ENCODE results near the gene SMARCA2.

The SMARCA2 gene

GRCh38 chr9:2029666-2030170, 14.6 kb downstream of the SMARCA2 start:
- no peak for DNase-seq
- in situ Hi-C loops (cut with HindIII; ENCODE audit: low pct_ligation_motif_present, low pct_unique_long_range_greater_than_20kb, low sequenced_read_pairs) = no loop called here

DNA sequence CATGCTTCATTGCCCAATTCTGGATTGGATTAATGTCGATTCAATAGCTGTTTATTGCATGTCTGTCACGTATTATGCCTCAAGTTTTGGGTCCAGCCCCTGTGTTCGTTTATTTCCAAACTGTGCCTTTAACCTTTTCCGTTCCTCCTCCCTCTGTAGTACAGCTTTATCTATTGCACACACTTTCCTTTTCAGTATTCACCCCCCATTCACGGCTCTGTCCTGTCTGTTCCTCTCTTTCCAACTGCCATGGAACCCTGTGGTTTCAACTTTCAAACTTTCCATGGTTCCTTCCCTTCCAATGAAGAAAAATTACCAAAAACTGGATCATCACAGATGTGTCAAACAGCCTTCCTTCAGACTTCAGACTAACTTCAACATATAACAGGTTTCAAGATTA, 17.1 kb downstream of the SMARCA2 start:
- in situ Hi-C loops (cut with HindIII; ENCODE audit: low pct_ligation_motif_present, low pct_unique_long_range_greater_than_20kb, low sequenced_read_pairs) = no loop called here
- no peak for DNase-seq

DNA sequence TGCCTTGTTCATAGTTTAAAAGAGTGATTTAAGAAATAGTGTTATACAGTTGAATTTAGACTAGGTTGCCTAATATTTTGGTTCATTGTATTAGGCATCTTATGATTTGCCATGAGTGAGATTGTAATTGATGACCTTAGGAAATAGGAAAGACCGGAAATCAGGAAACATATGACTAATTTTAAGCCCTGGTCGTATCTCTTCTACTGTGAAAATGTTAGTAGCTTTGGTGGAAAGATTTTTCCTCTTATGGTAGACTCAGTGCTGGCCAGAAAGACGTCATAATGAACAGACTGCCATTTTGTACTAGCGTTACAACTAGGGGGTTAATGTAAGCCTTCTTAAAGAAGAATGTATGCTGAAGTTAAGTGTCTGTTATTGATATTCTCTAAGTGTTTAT, 21.7 kb downstream of the SMARCA2 start:
- DNase-seq = no peak
- in situ Hi-C loops (cut with HindIII; ENCODE audit: low pct_ligation_motif_present, low pct_unique_long_range_greater_than_20kb, low sequenced_read_pairs) = no loop called here

DNA sequence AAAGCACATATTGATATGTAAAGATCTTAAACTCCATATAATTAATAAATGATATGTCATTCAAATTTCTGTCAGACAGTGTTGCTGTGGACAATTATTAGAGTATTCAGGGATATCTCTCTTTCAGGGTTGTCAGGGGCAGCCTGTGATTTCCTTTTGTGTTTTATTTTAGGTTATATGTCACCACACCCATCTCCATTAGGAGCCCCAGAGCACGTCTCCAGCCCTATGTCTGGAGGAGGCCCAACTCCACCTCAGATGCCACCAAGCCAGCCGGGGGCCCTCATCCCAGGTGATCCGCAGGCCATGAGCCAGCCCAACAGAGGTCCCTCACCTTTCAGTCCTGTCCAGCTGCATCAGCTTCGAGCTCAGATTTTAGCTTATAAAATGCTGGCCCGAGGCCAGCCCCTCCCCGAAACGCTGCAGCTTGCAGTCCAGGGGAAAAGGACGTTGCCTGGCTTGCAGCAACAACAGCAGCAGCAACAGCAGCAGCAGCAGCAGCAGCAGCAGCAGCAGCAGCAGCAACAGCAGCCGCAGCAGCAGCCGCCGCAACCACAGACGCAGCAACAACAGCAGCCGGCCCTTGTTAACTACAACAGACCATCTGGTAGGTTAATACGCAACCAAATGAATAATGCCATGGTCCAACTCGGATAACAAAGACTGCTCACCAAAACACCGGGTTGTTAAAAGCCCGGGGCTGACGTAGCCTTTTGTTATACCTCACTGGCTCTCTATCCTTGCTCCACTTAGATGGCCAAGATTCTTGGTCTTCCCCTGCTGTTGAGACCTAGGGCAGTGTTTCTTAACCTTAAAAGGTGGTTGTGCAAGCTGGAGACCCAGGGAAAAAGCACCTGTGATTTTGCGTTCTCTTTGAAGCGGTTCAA, 24.4 kb downstream of the SMARCA2 start:
- in situ Hi-C loops (cut with HindIII; ENCODE audit: low pct_ligation_motif_present, low pct_unique_long_range_greater_than_20kb, low sequenced_read_pairs) = no loop called here
- peak; percentile 72 for DNase-seq

- DNase-seq = no peak
- in situ Hi-C loops (cut with HindIII; ENCODE audit: low pct_ligation_motif_present, low pct_unique_long_range_greater_than_20kb, low sequenced_read_pairs) = no loop called here
Measured at GRCh38 chr9:2040828-2041227, 25.7 kb downstream of the SMARCA2 start.

DNA sequence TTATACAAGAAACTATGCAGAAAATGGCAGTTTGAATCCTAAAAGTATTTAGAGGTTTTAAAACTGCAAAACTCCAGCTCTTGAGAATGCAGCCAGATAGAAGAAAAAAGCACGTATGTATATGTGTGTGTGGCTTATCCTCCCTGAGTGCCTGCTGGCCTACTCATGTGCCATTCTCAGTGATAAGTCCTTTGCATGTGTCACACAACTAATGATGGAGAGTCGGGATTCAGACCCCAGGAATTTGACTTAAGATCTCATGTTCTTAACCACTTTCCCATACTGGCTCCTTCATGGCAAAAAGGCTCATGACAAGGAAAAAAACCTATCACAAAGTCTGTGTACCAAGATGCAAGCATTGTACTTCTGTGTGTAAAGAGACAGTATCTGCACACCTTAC, 26.6 kb downstream of the SMARCA2 start:
- in situ Hi-C loops (cut with HindIII; ENCODE audit: low pct_ligation_motif_present, low pct_unique_long_range_greater_than_20kb, low sequenced_read_pairs) = no loop called here
- DNase-seq = no peak

DNA sequence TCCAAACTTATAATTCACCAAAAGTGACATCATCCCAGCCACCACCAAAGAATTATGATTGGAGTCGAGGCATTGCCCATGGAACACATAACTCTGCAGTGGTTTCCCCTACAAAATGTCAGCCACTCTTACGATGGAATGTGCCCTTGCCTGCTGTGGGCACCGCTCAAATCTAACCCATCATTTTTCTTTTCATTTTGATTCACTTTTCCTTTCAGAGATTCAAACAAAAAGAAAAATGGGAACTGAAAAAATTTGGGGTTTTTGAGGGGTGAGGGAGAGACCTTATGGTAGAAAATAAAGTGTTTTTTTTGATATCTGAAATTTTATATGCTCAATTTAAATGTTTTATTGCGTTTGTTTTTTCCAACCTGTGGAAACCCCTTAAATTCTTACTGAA, 28.1 kb downstream of the SMARCA2 start:
- DNase-seq = no peak
- in situ Hi-C loops (cut with HindIII; ENCODE audit: low pct_ligation_motif_present, low pct_unique_long_range_greater_than_20kb, low sequenced_read_pairs) = no loop called here

- DNase-seq = no peak
- in situ Hi-C loops (cut with HindIII; ENCODE audit: low pct_ligation_motif_present, low pct_unique_long_range_greater_than_20kb, low sequenced_read_pairs) = no loop called here
Measured at GRCh38 chr9:2043881-2044462, 28.8 kb downstream of the SMARCA2 start.

- in situ Hi-C loops (cut with HindIII; ENCODE audit: low pct_ligation_motif_present, low pct_unique_long_range_greater_than_20kb, low sequenced_read_pairs) = no loop called here
- DNase-seq = no peak
Measured at GRCh38 chr9:2047144-2047671, 32.1 kb downstream of the SMARCA2 start.

DNA sequence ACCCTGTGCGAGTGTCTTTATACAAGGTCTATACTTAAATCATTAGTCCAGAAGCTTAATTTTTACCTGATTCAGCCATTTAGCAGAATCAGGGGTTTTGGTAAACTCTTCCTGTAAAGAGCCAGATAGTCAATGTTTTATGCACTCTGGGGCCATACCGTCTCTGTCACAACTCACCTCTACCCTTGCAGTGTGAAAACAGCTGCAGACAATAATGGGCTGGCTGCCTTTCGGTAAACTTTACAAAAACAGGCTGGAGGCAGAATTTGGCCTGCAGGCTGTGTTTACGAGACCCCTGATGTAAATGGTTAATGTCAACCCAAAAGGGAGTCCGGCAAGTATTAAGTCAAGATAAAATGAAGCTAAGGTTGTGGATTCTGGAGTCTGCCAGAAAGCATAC, 32.8 kb downstream of the SMARCA2 start:
- in situ Hi-C loops (cut with HindIII; ENCODE audit: low pct_ligation_motif_present, low pct_unique_long_range_greater_than_20kb, low sequenced_read_pairs) = no loop called here
- no peak for DNase-seq

DNA sequence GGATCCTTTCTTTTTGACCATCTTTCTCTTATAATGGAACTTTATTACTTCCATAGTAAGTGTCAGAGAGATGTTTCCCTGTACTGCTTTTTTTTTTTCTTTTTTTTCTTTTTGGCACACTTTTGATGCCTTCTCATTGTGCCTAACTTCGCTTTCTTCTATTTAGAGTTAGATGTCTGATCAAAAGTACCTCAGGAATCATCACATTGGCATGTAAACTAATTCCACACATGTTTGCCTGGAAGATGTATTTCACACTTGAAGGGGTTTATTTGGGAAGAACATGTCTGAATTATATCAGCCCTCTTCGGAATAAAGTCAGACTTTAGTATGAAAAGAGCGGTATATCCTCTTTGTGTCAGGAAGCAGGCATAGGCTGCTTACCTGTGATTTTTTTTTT, 35.1 kb downstream of the SMARCA2 start:
- in situ Hi-C loops (cut with HindIII; ENCODE audit: low pct_ligation_motif_present, low pct_unique_long_range_greater_than_20kb, low sequenced_read_pairs) = no loop called here
- DNase-seq = peak; percentile 2

- in situ Hi-C loops (cut with HindIII; ENCODE audit: low pct_ligation_motif_present, low pct_unique_long_range_greater_than_20kb, low sequenced_read_pairs) = no loop called here
- peak; percentile 80 for DNase-seq
Measured at GRCh38 chr9:2053883-2054845, 39.0 kb downstream of the SMARCA2 start.

GRCh38 chr9:2055203-2055658, 40.1 kb downstream of the SMARCA2 start:
- in situ Hi-C loops (cut with HindIII; ENCODE audit: low pct_ligation_motif_present, low pct_unique_long_range_greater_than_20kb, low sequenced_read_pairs) = no loop called here
- DNase-seq = no peak

DNA sequence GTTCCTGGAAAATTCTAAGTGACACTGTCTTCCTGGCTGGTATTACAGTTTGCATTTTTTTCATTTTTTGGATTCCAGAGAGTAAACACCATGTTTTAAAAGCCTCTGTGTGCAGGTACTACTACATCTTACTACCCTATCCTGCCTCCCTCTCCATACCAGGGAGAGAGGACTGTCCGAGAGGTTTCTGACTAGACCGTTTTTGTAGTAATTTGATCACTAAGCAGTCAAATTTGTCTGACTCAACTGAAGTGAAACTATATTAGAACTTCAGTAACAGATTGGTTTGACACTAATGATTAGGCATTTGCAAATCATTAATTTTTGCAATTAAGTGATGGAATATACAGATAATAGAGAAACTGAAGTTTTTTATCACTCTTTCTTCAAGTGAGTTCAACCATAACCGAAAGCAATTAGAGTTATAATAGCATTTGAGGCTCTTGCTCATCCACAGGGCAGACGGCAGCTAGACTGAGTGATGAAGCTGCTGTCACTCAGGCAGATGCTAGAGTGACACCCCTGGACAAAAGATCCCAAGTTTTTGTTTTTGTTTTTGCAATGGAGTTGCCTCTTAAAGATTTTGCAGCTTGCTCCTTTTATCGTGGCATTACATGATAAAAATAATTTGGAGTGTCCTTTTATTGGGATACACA, 44.3 kb downstream of the SMARCA2 start:
- in situ Hi-C loops (cut with HindIII; ENCODE audit: low pct_ligation_motif_present, low pct_unique_long_range_greater_than_20kb, low sequenced_read_pairs) = no loop called here
- no peak for DNase-seq

GRCh38 chr9:2060424-2060823, 45.3 kb downstream of the SMARCA2 start:
- in situ Hi-C loops (cut with HindIII; ENCODE audit: low pct_ligation_motif_present, low pct_unique_long_range_greater_than_20kb, low sequenced_read_pairs) = no loop called here
- DNase-seq = no peak

GRCh38 chr9:2065704-2066103, 50.6 kb downstream of the SMARCA2 start:
- no peak for DNase-seq
- in situ Hi-C loops (cut with HindIII; ENCODE audit: low pct_ligation_motif_present, low pct_unique_long_range_greater_than_20kb, low sequenced_read_pairs) = no loop called here

- peak; percentile 63 for DNase-seq
- in situ Hi-C loops (cut with HindIII; ENCODE audit: low pct_ligation_motif_present, low pct_unique_long_range_greater_than_20kb, low sequenced_read_pairs) = no loop called here
Measured at GRCh38 chr9:2066312-2067273, 51.4 kb downstream of the SMARCA2 start.

Measured in ACHN (cell line).